ENCODE measurements around the gene KLRC2.

KLRC2 gene

DNA sequence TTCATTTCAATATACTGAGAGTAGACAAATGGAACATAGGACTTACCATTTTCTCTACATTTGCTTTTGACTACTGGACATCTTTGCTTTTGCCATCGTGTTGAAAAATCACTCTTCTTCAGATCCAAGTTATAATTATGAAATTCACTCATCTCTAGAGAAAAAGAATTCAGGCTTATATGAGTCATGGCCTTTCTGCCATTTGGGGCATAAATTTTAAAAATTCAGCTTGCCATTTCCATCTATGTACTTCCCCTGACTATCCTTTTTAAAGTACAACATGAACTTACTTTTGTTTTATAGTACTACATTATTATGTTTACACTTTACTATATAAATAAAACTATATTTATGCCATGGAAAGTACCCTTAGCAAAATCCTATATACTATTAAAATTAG lies 49.0 kb downstream of the KLRC2 start:
- Histone ChIP-seq H3K36me3 (replicated peaks; ENCODE audit: low read depth, low read length) (no peaks in the 10 kb centered on the region), H3K9me3 (ENCODE audit: insufficient read depth, low read length) (no peaks in the 10 kb centered on the region), H3K4me1 (ENCODE audit: low read length) (peaks cover 4% of the 10 kb centered on the region), H3K4me2 (ENCODE audit: low read length) (no peak overlapping the region), H3K9ac (ENCODE audit: low read length) (no peak overlapping the region), H3K27ac (ENCODE audit: low read length) (no peak overlapping the region), H4K20me1 (ENCODE audit: insufficient read depth, low read length) (no peaks in the 10 kb centered on the region), H2AFZ (ENCODE audit: low read depth, low read length) (no peak overlapping the region), H3K4me3 (ENCODE audit: low read length) (no peak overlapping the region), H3K79me2 (ENCODE audit: low read length) (no peaks in the 10 kb centered on the region), H3K27me3 (ENCODE audit: low read depth, low read length) (no peaks in the 10 kb centered on the region)
- no peak for TF ChIP-seq CTCF (IDR thresholded peaks at IDR 0.05; ENCODE audit: low read depth, low read length)
- no peak for TF ChIP-seq EZH2phosphoT487 (IDR thresholded peaks at IDR 0.05; ENCODE audit: low read depth)

DNA sequence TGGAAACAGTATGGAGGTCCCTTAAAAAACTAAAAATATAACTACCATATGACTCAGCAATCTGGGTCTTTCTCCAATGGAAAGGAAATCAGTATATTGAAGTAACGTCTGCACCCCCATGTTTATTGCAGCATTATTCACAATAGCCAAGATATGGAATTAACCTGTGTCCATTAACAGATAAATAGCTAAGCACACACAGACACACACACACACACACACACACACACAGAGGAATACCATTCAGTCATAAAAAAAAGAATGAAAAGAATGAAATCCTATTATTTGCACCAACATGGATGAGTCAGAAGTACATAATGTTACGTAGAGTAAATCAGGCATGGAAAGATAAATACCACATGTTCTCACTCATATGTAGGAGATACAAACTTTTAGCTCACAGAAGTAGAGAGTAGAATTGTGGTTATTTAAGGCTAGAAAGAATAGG lies 50.6 kb downstream of the KLRC2 start:
- Histone ChIP-seq H3K27me3 (ENCODE audit: low read depth, low read length) (no peaks in the 10 kb centered on the region), H3K9ac (ENCODE audit: low read length) (no peak overlapping the region), H3K4me3 (ENCODE audit: low read length) (no peak overlapping the region), H3K79me2 (ENCODE audit: low read length) (no peaks in the 10 kb centered on the region), H3K27ac (ENCODE audit: low read length) (no peak overlapping the region), H3K4me2 (ENCODE audit: low read length) (no peak overlapping the region), H2AFZ (ENCODE audit: low read depth, low read length) (no peak overlapping the region), H3K9me3 (ENCODE audit: insufficient read depth, low read length) (no peaks in the 10 kb centered on the region), H3K4me1 (ENCODE audit: low read length) (no peaks in the 10 kb centered on the region), H3K36me3 (replicated peaks; ENCODE audit: low read depth, low read length) (no peaks in the 10 kb centered on the region), H4K20me1 (ENCODE audit: insufficient read depth, low read length) (no peaks in the 10 kb centered on the region)
- no peak for TF ChIP-seq CTCF (IDR thresholded peaks at IDR 0.05; ENCODE audit: low read depth, low read length)
- TF ChIP-seq EZH2phosphoT487 (IDR thresholded peaks at IDR 0.05; ENCODE audit: low read depth) = no peak

DNA sequence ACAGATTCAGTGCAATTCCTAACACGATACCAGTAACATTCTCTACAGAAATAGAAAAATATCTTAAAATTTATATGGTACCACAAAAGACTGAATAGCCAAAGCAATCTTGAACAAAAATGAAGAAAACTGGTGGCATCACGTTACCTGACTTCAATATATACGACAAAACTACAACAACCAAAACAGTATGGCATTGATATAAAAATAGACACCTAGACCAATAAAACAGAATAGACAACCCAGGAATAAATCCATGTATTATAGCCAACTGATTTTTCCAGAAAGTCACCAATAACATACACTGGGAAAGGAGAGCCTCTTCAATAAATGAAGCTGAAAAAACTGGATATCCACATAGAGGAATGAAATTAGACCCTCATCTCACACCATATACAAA lies 51.6 kb downstream of the KLRC2 start:
- Histone ChIP-seq H3K27me3 (ENCODE audit: low read depth, low read length) (no peaks in the 10 kb centered on the region), H3K4me1 (ENCODE audit: low read length) (no peaks in the 10 kb centered on the region), H3K9ac (ENCODE audit: low read length) (no peak overlapping the region), H3K9me3 (ENCODE audit: insufficient read depth, low read length) (no peaks in the 10 kb centered on the region), H3K4me3 (ENCODE audit: low read length) (no peak overlapping the region), H3K36me3 (replicated peaks; ENCODE audit: low read depth, low read length) (no peaks in the 10 kb centered on the region), H4K20me1 (ENCODE audit: insufficient read depth, low read length) (no peaks in the 10 kb centered on the region), H3K27ac (ENCODE audit: low read length) (no peak overlapping the region), H3K79me2 (ENCODE audit: low read length) (no peaks in the 10 kb centered on the region), H3K4me2 (ENCODE audit: low read length) (no peak overlapping the region), H2AFZ (ENCODE audit: low read depth, low read length) (no peak overlapping the region)
- TF ChIP-seq CTCF (IDR thresholded peaks at IDR 0.05; ENCODE audit: low read depth, low read length) = no peak
- no peak for TF ChIP-seq EZH2phosphoT487 (IDR thresholded peaks at IDR 0.05; ENCODE audit: low read depth)

DNA sequence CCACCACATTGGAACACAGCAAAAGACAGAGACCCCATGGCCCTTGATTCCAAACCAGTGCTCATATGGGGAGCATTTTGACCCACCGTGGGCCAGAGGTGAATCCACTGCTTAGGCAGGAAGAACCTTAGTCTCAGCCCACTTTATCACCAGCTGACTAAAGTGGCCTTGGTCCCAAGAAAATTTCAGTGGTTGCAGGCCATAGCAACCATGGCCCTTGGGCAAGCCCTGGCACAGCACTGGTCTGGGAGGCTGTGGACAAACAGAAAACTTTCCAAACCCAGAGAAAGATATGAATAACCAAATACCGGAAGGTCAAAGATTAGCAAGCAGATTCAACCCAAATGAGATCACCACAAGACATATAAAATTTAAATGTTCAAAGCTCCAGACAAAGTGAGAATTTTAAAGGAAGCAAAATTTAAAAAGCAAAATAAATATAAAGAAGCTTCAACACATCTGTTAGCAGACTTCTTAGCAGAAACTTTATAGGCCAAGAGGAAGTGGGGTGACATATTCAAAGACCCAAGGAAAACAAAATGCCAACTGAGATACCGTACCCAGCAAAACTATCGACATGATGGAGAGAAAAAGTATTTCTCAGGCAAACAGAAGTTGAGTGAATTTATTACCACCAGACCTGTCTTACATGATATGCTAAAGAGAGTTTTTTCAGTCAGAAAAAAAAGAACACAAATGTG lies 53.7 kb downstream of the KLRC2 start:
- Histone ChIP-seq H3K9ac (ENCODE audit: low read length) (no peak overlapping the region), H3K9me3 (ENCODE audit: insufficient read depth, low read length) (no peaks in the 10 kb centered on the region), H2AFZ (ENCODE audit: low read depth, low read length) (no peak overlapping the region), H3K4me1 (ENCODE audit: low read length) (no peaks in the 10 kb centered on the region), H3K79me2 (ENCODE audit: low read length) (no peaks in the 10 kb centered on the region), H4K20me1 (ENCODE audit: insufficient read depth, low read length) (no peaks in the 10 kb centered on the region), H3K36me3 (replicated peaks; ENCODE audit: low read depth, low read length) (no peaks in the 10 kb centered on the region), H3K27ac (ENCODE audit: low read length) (no peak overlapping the region), H3K4me2 (ENCODE audit: low read length) (no peak overlapping the region), H3K27me3 (ENCODE audit: low read depth, low read length) (no peaks in the 10 kb centered on the region), H3K4me3 (ENCODE audit: low read length) (no peak overlapping the region)
- no peak for TF ChIP-seq EZH2phosphoT487 (IDR thresholded peaks at IDR 0.05; ENCODE audit: low read depth)
- no peak for TF ChIP-seq CTCF (IDR thresholded peaks at IDR 0.05; ENCODE audit: low read depth, low read length)
